ENCODE measurements around the gene CHKB.

DNA sequence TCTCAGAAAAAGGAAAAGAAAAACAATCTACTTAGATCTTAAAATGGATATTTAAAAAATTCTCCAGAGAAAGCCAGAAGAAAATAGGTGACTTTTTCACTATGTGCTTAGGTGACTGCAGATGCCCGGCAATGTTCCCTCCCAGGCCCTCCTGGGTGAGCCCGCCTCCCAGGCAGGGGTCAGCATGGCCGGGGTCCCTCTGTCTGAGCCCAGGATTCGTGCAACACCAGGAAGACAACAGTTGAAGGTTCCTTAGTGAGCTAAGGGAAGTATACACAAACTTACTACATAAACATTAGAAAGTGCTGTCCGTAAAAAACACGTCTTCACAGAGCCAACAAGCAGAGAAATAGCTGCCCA is 29.5 kb upstream of the CHKB start:
- TF ChIP-seq, protein P1, sequence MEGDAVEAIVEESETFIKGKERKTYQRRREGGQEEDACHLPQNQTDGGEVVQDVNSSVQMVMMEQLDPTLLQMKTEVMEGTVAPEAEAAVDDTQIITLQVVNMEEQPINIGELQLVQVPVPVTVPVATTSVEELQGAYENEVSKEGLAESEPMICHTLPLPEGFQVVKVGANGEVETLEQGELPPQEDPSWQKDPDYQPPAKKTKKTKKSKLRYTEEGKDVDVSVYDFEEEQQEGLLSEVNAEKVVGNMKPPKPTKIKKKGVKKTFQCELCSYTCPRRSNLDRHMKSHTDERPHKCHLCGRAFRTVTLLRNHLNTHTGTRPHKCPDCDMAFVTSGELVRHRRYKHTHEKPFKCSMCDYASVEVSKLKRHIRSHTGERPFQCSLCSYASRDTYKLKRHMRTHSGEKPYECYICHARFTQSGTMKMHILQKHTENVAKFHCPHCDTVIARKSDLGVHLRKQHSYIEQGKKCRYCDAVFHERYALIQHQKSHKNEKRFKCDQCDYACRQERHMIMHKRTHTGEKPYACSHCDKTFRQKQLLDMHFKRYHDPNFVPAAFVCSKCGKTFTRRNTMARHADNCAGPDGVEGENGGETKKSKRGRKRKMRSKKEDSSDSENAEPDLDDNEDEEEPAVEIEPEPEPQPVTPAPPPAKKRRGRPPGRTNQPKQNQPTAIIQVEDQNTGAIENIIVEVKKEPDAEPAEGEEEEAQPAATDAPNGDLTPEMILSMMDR (IDR thresholded peaks at IDR 0.05 in 2 of 3, conservative IDR thresholded peaks at IDR 0.05 in 1 of 3; ENCODE audit: borderline replicate concordance in 1 of 3, insufficient read depth in 1 of 3, low read depth in 2 of 3, low read length in 2 of 3): no peak
- TF ChIP-seq, protein P2, sequence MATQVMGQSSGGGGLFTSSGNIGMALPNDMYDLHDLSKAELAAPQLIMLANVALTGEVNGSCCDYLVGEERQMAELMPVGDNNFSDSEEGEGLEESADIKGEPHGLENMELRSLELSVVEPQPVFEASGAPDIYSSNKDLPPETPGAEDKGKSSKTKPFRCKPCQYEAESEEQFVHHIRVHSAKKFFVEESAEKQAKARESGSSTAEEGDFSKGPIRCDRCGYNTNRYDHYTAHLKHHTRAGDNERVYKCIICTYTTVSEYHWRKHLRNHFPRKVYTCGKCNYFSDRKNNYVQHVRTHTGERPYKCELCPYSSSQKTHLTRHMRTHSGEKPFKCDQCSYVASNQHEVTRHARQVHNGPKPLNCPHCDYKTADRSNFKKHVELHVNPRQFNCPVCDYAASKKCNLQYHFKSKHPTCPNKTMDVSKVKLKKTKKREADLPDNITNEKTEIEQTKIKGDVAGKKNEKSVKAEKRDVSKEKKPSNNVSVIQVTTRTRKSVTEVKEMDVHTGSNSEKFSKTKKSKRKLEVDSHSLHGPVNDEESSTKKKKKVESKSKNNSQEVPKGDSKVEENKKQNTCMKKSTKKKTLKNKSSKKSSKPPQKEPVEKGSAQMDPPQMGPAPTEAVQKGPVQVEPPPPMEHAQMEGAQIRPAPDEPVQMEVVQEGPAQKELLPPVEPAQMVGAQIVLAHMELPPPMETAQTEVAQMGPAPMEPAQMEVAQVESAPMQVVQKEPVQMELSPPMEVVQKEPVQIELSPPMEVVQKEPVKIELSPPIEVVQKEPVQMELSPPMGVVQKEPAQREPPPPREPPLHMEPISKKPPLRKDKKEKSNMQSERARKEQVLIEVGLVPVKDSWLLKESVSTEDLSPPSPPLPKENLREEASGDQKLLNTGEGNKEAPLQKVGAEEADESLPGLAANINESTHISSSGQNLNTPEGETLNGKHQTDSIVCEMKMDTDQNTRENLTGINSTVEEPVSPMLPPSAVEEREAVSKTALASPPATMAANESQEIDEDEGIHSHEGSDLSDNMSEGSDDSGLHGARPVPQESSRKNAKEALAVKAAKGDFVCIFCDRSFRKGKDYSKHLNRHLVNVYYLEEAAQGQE (IDR thresholded peaks at IDR 0.05; ENCODE audit: low read depth): no peak
- TF ChIP-seq ZFX (IDR thresholded peaks at IDR 0.05) (no peak), ZBTB33 (IDR thresholded peaks at IDR 0.05; ENCODE audit: extremely low read depth, insufficient replicate concordance, low read length) (no peak), POLR2A (IDR thresholded peaks at IDR 0.05; ENCODE audit: borderline replicate concordance, extremely low read depth, insufficient read depth, insufficient read length) (no peak), EZH2 (IDR thresholded peaks at IDR 0.05) (no peak), ATF3 (IDR thresholded peaks at IDR 0.05) (no peak), YY1 (IDR thresholded peaks at IDR 0.05; ENCODE audit: extremely low read depth, insufficient replicate concordance, low read depth, low read length) (no peak)
- TF ChIP-seq, protein P3, sequence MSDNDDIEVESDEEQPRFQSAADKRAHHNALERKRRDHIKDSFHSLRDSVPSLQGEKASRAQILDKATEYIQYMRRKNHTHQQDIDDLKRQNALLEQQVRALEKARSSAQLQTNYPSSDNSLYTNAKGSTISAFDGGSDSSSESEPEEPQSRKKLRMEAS (IDR thresholded peaks at IDR 0.05): no peak
